RWPE1 (cell line): ENCODE results near the gene EFL1.
"Not testable (repeated sequence)": the region's sequence is repeated elsewhere in the genome, so short reads cannot be mapped to it uniquely, and the experiment has no call there.

Source experiments
- CTCF ChIA-PET: fragments of 350-600 bp; sonication (Branson Sonifier 250); formaldehyde crosslinking; extraction: SDS; loops from one replicate; lab custom pipeline; 2021; lab: Yijun Ruan, JAX
- POLR2A ChIA-PET: fragments of 400-600 bp; formaldehyde crosslinking; extraction: SDS; loops from one replicate; lab custom pipeline; 2020; ENCODE audit warnings: antibody characterized with exemption; ENCODE audit not compliant: low non-redundant PET; lab: Yijun Ruan, JAX
- DNase-seq: peaks from one replicate; pipeline ENCODE4 v3.0.0; 2012; ENCODE audit warnings: low spot score
- H3K27ac ChIP-seq: fragments of 450-650 bp; 2 replicates; pipeline ENCODE4 v1.5.1; 2017
- CTCF ChIP-seq: fragments of 450-650 bp; conservative IDR thresholded peaks from 2 replicates; pipeline ENCODE4 v1.5.1; 2017; ENCODE audit warnings: low read depth, mild to moderate bottlenecking

EFL1 gene

DNA sequence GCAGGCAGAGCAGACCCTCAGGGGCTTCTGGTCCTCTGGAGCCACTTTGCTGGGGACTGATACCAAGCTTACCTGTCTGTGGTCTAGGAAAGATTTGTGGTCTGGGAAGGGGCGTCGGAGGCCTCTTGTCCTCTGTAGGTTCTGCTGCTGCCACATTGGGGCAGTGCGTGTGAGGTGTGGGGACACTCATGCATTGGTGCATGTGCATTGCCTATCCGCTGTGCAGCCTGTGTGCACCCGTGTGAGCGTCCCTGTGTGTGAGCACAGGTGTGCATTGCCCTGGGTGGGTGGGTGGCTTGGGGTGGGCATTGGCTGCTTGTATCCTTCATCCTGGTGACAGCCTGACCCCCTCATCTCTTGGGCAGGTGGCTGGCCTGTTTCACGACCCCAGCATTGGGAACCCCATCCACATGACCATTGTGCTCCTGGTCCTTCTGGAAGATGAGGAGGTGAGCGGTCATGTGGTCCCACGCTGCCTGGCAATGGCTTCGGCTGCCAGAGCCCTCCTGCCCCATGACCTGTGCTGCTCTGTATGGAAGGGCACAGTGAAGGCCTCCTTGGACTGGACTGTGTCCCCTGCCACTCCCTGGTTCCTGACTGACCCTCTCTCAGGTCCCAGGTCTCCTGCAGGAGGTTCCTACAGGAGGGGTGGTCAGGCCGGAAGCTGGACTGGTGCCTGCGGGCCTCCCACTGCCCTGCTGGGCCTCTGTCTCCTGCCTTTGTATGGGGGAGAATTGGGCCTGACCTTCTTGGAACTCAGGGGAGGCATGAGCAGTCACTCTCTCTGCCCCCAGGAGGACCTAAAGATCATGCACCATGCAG is 41.6 kb upstream of the EFL1 start:
- DNase-seq, result no peak
- ChIA-PET POLR2A (no interaction called here), CTCF (interaction anchor here (1.0 kb wide), 1 partner anchor 24 kb away, joined by 3 read pairs; no protein-coding TSS in a partner anchor)
- no peak overlapping the region for H3K27ac ChIP-seq
- TF ChIP-seq CTCF, result no peak

GRCh38 chr15:82301296-82302016 is 38.9 kb upstream of the EFL1 start:
- POLR2A ChIA-PET, result no interaction called here
- TF ChIP-seq CTCF, result no peak

DNA sequence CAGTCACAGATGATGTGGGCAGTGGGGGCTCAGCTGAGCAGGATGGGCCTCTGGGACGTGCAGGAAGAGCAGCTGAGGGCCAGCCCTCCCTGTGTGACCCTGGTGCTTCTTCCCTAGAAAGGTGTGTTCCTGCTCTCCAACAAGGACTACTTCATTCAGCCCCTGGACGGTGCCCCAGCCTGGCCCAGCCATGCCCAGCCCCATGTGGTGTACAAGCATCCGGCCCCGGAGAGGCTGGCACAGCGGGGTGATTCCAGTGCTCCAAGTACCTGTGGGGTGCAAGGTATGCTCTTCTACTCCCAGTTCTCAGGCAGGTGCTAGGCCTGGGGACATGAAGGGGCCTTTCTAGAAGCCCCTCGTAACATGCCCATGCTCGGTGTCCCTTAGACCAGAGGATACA is 38.3 kb upstream of the EFL1 start:
- DNase-seq, result no peak
- ChIA-PET CTCF (no interaction called here), POLR2A (no interaction called here)
- no peak for TF ChIP-seq CTCF
- no peak overlapping the region for H3K27ac ChIP-seq

More at GRCh38 chr15:82301296-82302016, 38.9 kb upstream of the EFL1 start:
- H3K27ac ChIP-seq, result no peak overlapping the region
- CTCF ChIA-PET, result no interaction called here
- no peak for DNase-seq

- CTCF ChIA-PET, H3K27ac ChIP-seq, DNase-seq, POLR2A ChIA-PET: not testable (repeated sequence)
Measured at GRCh38 chr15:82300326-82300725, 37.8 kb upstream of the EFL1 start.

- POLR2A ChIA-PET, H3K27ac ChIP-seq, DNase-seq, CTCF ChIA-PET: not testable (repeated sequence)
Measured at GRCh38 chr15:82299511-82299914, 37.0 kb upstream of the EFL1 start.

GRCh38 chr15:82298520-82298919 is 36.0 kb upstream of the EFL1 start:
- POLR2A ChIA-PET, result no interaction called here
- H3K27ac ChIP-seq, result no peak overlapping the region
- CTCF ChIA-PET, result no interaction called here
- DNase-seq, result no peak
- no peak for TF ChIP-seq CTCF

GRCh38 chr15:82298032-82298431 is 35.5 kb upstream of the EFL1 start:
- H3K27ac ChIP-seq, result no peak overlapping the region
- no peak for DNase-seq
- ChIA-PET POLR2A (no interaction called here), CTCF (no interaction called here)
- no peak for TF ChIP-seq CTCF
